Hematopoietic multipotent progenitor cell treated with erythropoietin and hydrocortisone succinate and interleukin-3 and kit ligand, for 6 days (in vitro differentiated cells): ENCODE results near the gene PPIP5K2.

Experiments
- DNase-seq: peaks from one replicate; pipeline ENCODE4 v3.0.0-alpha.2; 2015

The PPIP5K2 gene

DNA sequence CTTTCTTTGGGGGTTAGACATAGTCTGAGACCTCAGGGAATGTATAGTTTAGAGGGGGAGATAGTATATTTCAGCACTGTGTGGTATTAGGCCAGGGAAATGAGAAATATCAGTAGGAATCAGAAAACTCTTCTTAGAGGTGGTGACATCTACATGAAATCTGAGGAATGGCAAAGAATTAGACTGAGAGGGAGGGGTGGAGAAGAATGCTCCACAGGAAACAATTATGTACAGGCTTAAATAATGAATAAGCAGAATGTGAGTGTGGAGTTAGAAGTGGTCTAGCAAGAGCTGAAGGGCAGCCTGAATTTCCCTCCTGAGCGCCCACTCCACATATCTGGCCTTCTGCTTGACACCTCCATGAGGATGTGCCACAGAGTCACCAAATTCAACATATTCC, 134.8 kb downstream of the PPIP5K2 start:
- DNase-seq = no peak

DNA sequence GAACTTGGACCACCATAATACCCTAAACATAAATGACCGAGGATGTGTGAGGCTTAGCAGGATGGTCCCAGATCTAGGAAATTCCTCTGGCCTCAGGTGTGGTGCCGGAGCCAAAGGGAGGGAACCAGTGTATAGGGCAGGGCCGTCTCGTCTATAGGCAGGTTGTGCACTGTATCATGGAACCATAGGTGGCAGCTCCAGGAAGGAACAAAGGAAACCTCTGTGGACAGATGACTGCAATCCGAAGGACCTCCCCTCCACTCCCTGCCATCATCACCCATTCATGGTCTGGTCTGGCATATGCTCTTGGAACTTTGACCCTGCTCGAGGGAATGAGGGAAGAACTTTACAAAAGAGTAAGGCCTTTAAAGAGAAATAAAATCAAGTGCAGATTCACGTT, 135.6 kb downstream of the PPIP5K2 start:
- DNase-seq = no peak

DNA sequence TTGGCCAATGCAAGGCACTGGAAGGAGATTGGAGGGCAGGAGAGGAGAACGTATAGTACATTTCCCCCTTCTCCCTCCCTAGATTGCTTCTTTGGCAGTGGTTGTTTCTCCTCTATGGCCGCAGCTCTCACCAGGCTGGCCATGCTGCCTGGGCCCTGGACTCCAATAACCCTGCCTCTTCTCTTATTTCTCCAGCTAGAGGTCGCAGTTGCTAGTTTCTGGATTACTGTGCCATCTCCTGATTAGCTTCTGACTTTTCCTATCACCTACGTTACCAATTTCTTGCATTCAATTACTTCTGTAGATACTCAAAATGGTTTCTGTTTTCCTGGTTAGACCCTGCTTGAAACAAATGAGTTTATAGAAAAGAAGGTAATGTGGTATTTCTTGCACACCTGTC, 136.1 kb downstream of the PPIP5K2 start:
- no peak for DNase-seq

DNA sequence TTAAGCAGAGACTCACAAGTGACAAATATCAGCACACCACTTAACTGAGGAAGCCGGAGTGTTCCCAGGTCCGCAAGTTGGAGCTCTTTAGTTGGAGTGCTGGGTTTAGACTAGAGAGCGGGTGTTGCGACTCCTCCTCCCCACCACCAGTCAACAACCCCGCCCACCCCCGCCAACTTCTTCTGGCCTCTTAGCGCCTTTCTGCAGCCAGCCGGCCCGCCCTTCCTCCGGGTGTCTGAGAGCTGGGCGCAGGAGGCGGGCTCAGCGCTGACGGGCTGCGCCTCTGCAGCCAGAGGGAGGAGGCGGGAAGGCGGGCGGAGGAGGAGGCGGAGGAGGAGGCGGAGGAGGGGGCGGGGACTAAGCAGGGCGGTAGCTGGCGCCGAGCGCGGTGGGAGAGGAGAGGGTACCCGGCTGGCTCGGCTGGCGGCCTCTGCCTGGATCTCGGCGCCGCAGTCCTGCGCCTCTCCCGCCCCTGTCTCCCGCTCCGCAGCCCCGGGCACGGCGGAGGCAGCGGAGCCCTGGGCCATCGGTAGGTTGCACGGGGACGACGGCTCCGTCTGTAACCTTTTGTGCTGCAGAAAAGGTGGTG, 138.4 kb downstream of the PPIP5K2 start, which contains the start of gene MACIR:
Gene MACIR, plus strand, starts transcription at position 396 of the 589 bp plus-strand sequence. CDS start 17,157 bp downstream, outside the sequence.
- peak; percentile 99 for DNase-seq

DNA sequence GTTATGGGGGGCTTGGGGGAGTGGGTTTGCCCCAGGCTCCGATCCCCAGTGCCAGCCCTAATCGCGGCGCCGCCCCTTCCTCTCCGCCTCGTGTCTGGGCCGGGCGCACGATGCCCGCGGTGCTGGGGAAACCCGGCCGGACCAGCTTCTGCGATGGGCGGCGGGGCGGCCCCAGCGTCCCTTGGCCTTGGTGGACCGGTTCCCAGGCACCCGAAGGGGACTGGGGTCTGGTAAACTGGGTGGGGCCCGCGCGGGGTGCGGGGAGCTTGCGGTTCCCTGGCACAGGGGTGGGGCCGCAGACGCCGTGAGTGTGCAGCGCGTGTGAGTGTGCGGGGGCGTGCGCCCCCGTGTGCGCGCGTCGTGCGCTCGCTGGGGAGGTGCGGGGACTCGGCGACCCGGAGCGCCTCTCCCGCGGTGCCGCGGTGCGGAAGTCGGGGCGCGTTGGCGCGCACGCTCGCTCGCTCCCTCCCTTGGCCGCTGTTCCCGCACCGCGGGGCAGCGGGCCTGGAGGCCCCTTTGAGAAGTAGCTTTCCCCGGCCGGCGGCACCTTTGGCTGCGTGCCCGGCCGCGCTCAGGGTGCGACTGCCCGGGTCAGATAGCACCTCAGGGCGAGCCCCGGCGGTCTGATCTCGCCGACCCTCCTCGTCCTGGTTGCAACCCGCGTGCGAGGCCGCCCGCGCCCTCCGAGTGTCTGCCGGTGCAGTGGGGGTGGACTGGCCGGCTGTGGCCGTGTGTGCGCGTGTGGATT, 139.0 kb downstream of the PPIP5K2 start:
- DNase-seq = peak; percentile 84

DNA sequence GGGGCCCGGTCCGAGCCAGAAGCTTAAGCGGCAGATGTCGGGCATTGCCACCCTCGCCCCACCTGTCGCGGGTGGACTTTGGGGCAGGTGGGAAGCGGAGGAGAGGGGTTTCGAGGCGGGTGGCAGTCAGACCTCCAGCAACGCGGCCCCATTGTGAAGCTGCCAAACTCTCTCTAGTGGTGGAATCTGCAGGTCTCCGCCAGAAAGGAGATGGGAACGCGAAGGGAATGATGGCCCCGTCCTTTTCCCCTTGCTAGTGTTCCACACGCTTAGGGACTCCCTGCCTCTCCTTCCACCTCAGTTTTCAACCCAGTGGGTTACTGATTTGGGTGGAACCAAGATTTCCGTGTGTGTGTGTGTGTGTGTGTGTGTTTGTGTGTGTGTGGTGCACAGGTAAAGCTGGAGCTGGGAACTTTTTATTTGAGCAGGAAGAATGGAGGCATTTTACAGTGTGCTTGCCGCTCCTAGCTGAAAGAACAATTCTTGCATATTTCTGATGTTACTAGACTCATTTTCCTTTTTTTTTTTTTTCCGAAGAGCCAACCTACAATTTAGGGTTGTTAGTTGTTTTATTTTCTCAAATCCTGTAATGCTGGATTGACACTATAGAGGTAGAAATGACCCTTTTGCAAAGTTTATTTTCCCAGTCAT, 139.7 kb downstream of the PPIP5K2 start:
- peak; percentile 53 for DNase-seq

DNA sequence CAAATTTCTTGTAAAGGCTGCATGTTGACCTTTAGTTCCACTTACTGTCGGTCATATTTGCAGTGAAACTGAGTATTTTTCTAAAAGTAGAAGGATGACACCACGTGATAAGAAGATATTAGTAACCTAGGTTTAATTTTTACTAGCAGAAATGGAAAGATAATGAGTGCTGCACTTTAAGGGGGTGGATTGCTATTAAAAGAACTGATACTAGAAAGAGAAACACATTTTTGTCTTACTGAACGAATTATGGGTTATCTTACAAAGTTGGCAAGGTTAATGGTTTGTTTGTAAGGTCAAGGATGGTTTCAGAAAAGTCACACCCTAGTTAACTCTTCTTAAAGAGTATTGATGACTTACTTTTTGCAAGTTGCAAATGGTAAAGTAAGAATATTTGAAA, 140.8 kb downstream of the PPIP5K2 start:
- DNase-seq = peak; percentile 39
